ENCODE data around the gene TF.

GRCh38 chr3:133758568-133758928, 12.4 kb downstream of the TF start:
- no peak for TF ChIP-seq CTCF (IDR thresholded peaks at IDR 0.05)
- no peak for TF ChIP-seq POLR2A (IDR thresholded peaks at IDR 0.05)
